Activated CD8-positive, alpha-beta T cell treated with anti-CD3 and anti-CD28 coated beads for 36 hours (primary cell): ENCODE measurements around the gene PTPRD. TPM values are rescaled to one million over a fixed set of nuclear protein-coding genes. Genes with fewer than 3 reads are reported as not detected.

Experiments used
- ATAC-seq: fragments of 200-7000 bp; cut with Tn5 transposase; one replicate; pipeline ENCODE4 v1.10.0; 2021; ENCODE audit warnings: mild to moderate bottlenecking, moderate library complexity
- CTCF ChIA-PET: fragments of 350-600 bp; sonication (Branson Sonifier 250); formaldehyde crosslinking; loops from one replicate; lab custom pipeline; 2021; ENCODE audit warnings: antibody characterized with exemption; lab: Charles Lee
- POLR2A ChIA-PET: fragments of 350-600 bp; sonication (Branson Sonifier 250); formaldehyde crosslinking; loops from one replicate; lab custom pipeline; 2021; ENCODE audit warnings: antibody characterized with exemption; lab: Charles Lee
- DNase-seq: peaks from one replicate; pipeline ENCODE4 v3.0.0-alpha.2; 2020
- H3K27ac Mint-ChIP-seq: one replicate; pipeline ENCODE4 v1.8.0; 2021; ENCODE audit warnings: mild to moderate bottlenecking, mixed read lengths
- H3K27me3 Mint-ChIP-seq: one replicate; pipeline ENCODE4 v1.8.0; 2021; ENCODE audit warnings: mixed read lengths
- H3K36me3 Mint-ChIP-seq: one replicate; pipeline ENCODE4 v1.8.0; 2021; ENCODE audit warnings: low read depth, mixed read lengths
- H3K4me1 Mint-ChIP-seq: one replicate; pipeline ENCODE4 v1.8.0; 2021; ENCODE audit warnings: low read depth, mixed read lengths
- H3K4me3 Mint-ChIP-seq: one replicate; pipeline ENCODE4 v1.8.0; 2021; ENCODE audit warnings: mild to moderate bottlenecking, moderate library complexity, mixed read lengths
- H3K9me3 Mint-ChIP-seq: one replicate; pipeline ENCODE4 v1.8.0; 2021; ENCODE audit warnings: mixed read lengths
- CTCF ChIP-seq: fragments of 200-600 bp; IDR thresholded peaks from one replicate; pipeline ENCODE4 v1.8.0; 2022; ENCODE audit warnings: antibody characterized with exemption, mild to moderate bottlenecking
- intact Hi-C: fragments of 100-400 bp; cut with micrococcal nuclease; formaldehyde crosslinking; loops from one replicate; pipeline ENCODE4 v1.10.0; 2022
- total RNA-seq, 2 experiments: library from RNA; stranded (reverse); gene quantifications; one replicate each; pipeline ENCODE4 v1.2.3, GENCODE V29; 2021

Gene PTPRD
- total RNA-seq, 2 experiments from 2014 or later: not detected

- ATAC-seq (no peak), DNase-seq (no peak)
- TF ChIP-seq CTCF: no peak
- no peak overlapping the region for H3K27ac Mint-ChIP-seq
- no peaks in the 10 kb centered on the region for H3K36me3 Mint-ChIP-seq
- intact Hi-C loops: no loop called here
- no peaks in the 10 kb centered on the region for H3K4me1 Mint-ChIP-seq
- no peak overlapping the region for H3K4me3 Mint-ChIP-seq
- ChIA-PET CTCF (no interaction called here), POLR2A (no interaction called here)
- H3K27me3 Mint-ChIP-seq: no peaks in the 10 kb centered on the region
- peaks cover 4% of the 10 kb centered on the region for H3K9me3 Mint-ChIP-seq
Measured at GRCh38 chr9:10168241-10168640, 444.6 kb downstream of the PTPRD start.

DNA sequence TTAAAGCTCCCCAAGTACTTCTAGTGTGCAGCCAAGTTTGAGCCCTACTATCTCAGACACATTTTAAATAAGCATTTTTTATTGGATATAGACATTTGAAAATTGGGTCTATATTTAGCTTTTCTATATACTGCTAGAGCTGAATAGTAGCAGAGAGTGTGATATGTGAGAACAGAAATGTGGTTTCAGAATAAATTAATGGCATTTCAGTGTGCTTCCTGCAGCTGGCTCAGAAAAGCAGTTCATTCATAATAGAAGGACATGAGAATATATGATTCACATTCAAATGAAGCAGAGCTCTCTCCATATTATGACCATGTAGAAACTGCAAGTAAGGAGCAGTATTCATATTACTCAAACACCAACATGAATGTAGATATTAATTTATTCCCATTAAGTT is 464.0 kb downstream of the PTPRD start:
- Mint-ChIP-seq H3K4me1 (no peaks in the 10 kb centered on the region), H3K27ac (no peak overlapping the region), H3K36me3 (no peaks in the 10 kb centered on the region), H3K4me3 (no peak overlapping the region), H3K9me3 (peaks cover 8% of the 10 kb centered on the region), H3K27me3 (no peaks in the 10 kb centered on the region)
- DNase-seq: no peak
- intact Hi-C loops: no loop called here
- POLR2A ChIA-PET: no interaction called here
- no peak for ATAC-seq
- TF ChIP-seq CTCF: no peak
- CTCF ChIA-PET: no interaction called here

DNA sequence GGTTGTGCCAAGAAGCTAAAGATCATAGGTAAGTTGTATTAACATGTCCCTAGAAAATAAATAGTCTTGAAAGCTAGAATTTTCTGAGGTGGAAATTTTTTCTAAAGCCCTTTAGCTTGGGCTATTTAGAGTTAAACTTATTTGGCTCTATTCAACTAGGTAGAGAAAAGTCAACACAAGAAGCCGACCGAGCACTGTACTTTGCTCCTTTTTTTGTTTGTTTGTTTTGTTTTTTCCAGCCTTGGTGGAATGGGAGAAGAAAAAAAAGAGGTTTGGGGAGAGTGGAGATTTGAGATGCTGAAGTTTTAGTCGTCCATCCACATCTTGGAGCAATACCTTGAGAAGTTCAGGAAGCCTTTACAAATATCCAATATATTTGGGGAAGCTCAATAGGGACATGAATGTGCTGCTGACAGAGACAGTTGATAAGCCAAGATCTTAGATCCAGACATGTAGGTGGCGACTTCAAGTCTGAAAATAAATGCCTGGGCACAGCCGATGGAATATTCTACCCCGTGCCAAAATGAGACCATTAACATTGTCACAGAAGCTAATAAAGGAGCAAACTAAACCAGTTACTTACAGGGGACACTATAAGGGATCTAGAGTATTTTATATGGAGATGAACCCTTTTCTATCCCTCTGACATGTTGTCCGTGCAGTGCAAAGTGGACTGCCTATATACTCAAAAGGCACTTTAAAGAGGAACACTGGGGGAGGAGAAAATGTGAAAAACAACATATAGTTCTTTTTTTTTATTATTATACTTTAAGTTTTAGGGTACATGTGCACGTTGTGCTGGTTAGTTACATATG is 466.1 kb downstream of the PTPRD start:
- intact Hi-C loops: no loop called here
- H3K36me3 Mint-ChIP-seq: no peaks in the 10 kb centered on the region
- peaks cover 7% of the 10 kb centered on the region for H3K9me3 Mint-ChIP-seq
- POLR2A ChIA-PET: no interaction called here
- H3K4me1 Mint-ChIP-seq: no peaks in the 10 kb centered on the region
- no peak overlapping the region for H3K27ac Mint-ChIP-seq
- CTCF ChIA-PET: no interaction called here
- no peak overlapping the region for H3K4me3 Mint-ChIP-seq
- ATAC-seq (no peak), DNase-seq (no peak)
- no peak for TF ChIP-seq CTCF
- no peaks in the 10 kb centered on the region for H3K27me3 Mint-ChIP-seq

- no peaks in the 10 kb centered on the region for H3K4me1 Mint-ChIP-seq
- DNase-seq: no peak
- no peaks in the 10 kb centered on the region for H3K36me3 Mint-ChIP-seq
- ChIA-PET CTCF (no interaction called here), POLR2A (no interaction called here)
- H3K27ac Mint-ChIP-seq: no peak overlapping the region
- peaks cover 5% of the 10 kb centered on the region for H3K9me3 Mint-ChIP-seq
- intact Hi-C loops: no loop called here
- no peak for TF ChIP-seq CTCF
- no peak for ATAC-seq
- H3K4me3 Mint-ChIP-seq: no peak overlapping the region
- H3K27me3 Mint-ChIP-seq: no peaks in the 10 kb centered on the region
Measured at GRCh38 chr9:10144355-10144754, 468.4 kb downstream of the PTPRD start.

DNA sequence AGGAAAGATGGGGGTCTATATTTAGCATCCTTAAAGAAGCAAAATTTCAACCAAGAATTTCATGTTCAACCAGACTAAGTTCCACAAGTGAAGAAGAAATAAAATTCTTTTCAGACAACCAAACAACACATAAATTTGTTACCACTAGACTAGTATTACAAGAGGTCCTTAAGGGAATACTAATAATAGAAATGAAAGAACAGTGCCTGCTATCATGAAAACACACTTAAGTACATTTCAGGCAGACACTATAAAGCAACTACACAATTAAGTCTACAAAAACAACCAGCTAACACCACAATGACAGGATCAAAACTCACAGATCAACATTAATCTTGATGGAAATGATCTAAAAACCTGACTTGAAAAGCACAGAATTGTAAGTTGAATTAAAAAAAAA is 477.2 kb downstream of the PTPRD start:
- H3K9me3 Mint-ChIP-seq: peaks cover 12% of the 10 kb centered on the region
- no peak for TF ChIP-seq CTCF
- ChIA-PET POLR2A (no interaction called here), CTCF (no interaction called here)
- intact Hi-C loops: no loop called here
- no peak overlapping the region for H3K4me3 Mint-ChIP-seq
- no peaks in the 10 kb centered on the region for H3K27me3 Mint-ChIP-seq
- DNase-seq (no peak), ATAC-seq (no peak)
- H3K27ac Mint-ChIP-seq: no peak overlapping the region
- H3K4me1 Mint-ChIP-seq: no peaks in the 10 kb centered on the region
- no peaks in the 10 kb centered on the region for H3K36me3 Mint-ChIP-seq
